DOHH2 (cell line): ENCODE results near the gene BPIFB4.

Experiments
- CTCF ChIP-seq: fragments of 200-600 bp; sonication (generic); IDR thresholded peaks from one replicate; pipeline ENCODE4 v1.5.1; 2014; ENCODE audit warnings: antibody characterized with exemption, mild to moderate bottlenecking, low read depth, low read length; ENCODE audit not compliant: poor library complexity, severe bottlenecking
- EZH2phosphoT487 ChIP-seq: fragments of 200-600 bp; sonication (generic); IDR thresholded peaks from 2 replicates; pipeline ENCODE4 v1.6.1; 2017; ENCODE audit warnings: borderline replicate concordance, mild to moderate bottlenecking, antibody characterized with exemption, low read length, moderate library complexity, mixed read lengths

GRCh38 chr20:33074675-33075074, 4.8 kb upstream of the BPIFB4 start:
- TF ChIP-seq CTCF (no peak), EZH2phosphoT487 (no peak)
